Hippocampal formation (tissue), 2 donors: ENCODE results near the gene H1-8.

Experiments
- DNase-seq, 2 donors: peaks; one replicate each; lab custom pipeline; 2025; lab: John Stamatoyannopoulos, UW

H1-8 gene

GRCh38 chr3:129593595-129594339 is 50.8 kb downstream of the H1-8 start:
- DNase-seq: no peak

GRCh38 chr3:129594409-129594808 is 51.4 kb downstream of the H1-8 start:
- DNase-seq: no peak

GRCh38 chr3:129594907-129595390 is 52.0 kb downstream of the H1-8 start:
- no peak for DNase-seq

- DNase-seq: no peak
Measured at GRCh38 chr3:129595544-129596193, 52.7 kb downstream of the H1-8 start.

GRCh38 chr3:129596194-129597086 is 53.5 kb downstream of the H1-8 start:
- DNase-seq: peak; percentile 82 to 87

GRCh38 chr3:129597087-129597999 is 54.4 kb downstream of the H1-8 start:
- peak in 1 of 2 donors; percentile 73 for DNase-seq

GRCh38 chr3:129598000-129598381 is 55.0 kb downstream of the H1-8 start:
- no peak for DNase-seq

- no peak for DNase-seq
Measured at GRCh38 chr3:129598484-129598883, 55.5 kb downstream of the H1-8 start.

- no peak for DNase-seq
Measured at GRCh38 chr3:129599073-129599472, 56.1 kb downstream of the H1-8 start.

GRCh38 chr3:129599607-129600006 is 56.6 kb downstream of the H1-8 start:
- DNase-seq: peak in 1 of 2 donors; percentile 29

GRCh38 chr3:129600348-129600747 is 57.4 kb downstream of the H1-8 start:
- no peak for DNase-seq
